ENCODE data around the gene SLC2A14.
"Not testable (repeated sequence)": the region's sequence is repeated elsewhere in the genome, so short reads cannot be mapped to it uniquely, and the experiment has no call there.

SLC2A14 gene

DNA sequence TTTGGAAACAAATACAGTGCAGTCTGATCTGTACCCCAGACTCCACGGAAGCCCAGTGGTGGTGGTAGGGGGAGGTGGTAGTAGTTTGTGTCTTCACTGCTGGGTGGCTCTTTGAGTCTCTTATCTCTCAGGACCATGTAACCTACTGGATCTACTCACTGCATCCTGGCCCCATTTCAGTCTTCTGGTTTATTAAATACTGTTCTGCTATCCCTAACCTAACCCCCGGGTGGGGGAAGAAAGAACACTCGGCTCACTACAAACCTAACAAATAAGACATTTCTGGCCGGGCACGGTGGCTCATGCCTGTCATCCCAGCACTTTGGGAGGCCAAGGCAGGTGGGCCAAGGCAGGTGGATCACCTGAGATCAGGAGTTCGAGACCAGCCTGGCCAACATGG is 39.5 kb downstream of the SLC2A14 start:
- not testable (repeated sequence) for DNase-seq

DNA sequence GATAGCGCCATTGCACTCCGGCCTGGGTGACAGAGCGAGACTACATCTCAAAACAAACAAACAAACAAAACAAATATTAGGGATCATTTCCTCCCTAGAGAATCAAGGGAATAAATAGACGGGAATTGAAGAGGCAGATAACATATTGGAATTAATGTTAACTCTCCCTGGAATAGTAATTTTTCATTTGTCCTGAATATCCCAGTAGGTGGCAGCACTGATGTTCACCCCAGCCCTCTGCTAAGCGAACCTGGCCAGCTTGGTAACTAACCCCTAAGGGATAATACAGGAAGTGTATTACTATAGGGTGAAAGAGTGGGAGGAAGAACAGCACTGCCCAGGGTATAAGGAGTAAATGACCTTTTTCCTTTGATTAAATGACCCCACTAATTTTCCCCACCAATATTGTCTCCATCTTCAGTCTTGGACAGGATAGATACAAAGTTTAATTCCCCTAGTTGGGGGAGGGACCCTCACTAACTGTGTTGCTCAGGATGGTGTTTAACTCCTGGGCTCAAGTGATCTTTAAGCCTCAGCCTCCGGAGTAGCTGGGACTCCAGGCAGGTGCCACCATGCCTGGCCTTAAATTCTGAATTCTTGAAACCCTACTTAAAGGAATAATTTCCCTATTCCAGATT is 40.5 kb downstream of the SLC2A14 start:
- DNase-seq, result no peak

DNA sequence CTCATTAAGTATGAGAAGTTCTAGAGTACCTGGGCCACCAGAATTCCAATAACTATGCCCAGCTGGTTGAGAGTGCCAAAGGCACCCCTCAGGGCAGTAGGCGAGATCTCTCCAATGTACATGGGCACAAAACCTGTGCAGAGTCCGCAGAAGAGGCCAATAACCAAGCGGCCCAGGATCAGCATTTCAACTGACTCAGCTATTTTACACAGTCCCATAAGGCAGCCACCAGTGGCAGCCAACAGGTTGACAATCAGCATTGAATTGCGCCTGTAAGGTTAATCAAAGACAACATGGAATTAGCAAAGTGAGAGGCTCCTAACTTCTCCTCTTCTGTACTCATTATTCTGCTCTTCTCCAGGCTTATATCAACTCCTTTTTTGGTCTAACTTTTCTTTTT is 43.0 kb downstream of the SLC2A14 start:
- not testable (repeated sequence) for DNase-seq

DNA sequence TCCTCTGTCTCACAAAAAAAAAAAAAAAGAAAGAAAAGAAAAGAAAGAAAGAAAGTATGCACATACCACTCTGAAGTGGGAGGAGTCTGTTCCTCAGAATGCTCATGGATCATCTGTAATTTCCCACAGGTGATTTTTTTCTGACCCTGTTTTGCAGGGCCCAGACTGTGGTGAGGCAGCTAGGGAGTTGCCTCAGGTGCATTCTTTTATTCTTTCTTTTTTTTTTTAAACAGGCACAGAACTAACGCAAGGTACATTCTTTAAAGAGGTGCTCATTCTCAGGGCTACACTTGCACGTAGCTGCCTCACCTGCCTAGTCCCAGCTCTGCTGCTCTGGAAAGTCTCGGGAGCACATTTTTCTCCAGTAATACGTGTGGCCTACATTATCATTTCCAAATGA is 47.0 kb downstream of the SLC2A14 start:
- DNase-seq, result not testable (repeated sequence)

DNA sequence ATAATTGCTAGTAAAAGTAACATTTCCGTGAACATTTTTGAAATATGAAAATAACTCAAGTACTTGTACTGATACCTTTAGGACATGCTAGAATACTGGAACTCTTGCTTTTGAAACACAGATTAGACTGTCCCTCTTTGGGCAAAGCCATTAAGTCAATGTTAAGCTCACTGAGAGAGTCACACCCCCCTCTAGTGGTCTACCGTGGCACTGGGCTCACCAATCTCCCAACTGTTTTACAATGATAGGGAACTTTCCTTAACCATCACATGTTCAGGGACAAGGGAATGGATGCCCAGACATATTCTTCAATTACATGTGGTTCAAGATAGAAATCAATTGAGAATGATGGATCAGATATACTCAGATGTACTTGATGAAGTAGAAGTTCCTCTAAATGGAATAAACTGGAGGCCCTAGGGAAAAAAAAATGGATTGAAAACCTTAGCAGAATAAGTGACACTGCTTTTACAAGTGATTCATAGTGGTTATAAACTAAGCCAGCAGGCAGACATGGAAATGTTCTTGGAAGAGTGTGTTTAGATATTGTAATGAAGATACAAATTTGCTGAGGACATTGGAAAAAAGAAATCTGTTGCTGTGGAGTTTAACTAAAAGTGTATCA is 65.7 kb downstream of the SLC2A14 start:
- no peak for DNase-seq

DNA sequence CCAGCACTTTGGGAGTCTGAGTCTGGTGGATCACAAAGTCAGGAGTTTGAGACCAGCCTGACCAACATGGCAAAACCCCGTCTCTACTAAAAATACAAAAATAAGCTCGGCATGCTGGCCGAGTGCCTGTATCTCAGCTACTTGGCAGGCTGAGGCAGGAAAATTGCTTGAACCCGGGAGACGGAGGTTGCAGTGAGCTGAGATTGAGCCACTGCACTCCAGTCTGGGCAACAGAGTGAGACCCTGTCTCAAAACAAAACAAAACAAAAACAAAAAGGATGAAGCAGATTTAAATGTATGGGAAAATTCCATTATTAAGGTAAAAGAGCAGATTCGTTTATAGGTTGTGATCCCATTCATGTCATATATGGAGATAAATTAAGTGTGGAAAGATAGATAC is 66.4 kb downstream of the SLC2A14 start:
- DNase-seq, result not testable (repeated sequence)

DNA sequence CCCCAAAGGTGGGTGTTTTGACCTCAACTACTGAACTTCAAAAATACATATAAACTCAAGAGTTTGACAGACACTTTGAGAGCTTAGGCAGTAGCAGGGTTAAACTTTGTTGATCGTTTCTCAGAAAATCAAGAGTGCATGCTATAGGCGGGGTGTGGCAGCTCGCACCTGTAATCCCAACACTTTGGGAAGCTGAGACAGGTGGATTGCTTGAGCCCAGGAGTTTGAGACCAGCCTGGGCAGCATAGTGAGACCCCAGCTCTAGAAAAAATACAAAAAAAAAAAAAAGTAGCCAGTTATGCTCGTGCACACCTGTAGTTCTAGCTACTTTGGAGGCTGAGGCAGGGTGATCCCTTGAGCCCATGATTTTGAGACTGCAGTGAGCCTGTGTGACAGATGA is 71.3 kb downstream of the SLC2A14 start:
- no peak for DNase-seq

DNA sequence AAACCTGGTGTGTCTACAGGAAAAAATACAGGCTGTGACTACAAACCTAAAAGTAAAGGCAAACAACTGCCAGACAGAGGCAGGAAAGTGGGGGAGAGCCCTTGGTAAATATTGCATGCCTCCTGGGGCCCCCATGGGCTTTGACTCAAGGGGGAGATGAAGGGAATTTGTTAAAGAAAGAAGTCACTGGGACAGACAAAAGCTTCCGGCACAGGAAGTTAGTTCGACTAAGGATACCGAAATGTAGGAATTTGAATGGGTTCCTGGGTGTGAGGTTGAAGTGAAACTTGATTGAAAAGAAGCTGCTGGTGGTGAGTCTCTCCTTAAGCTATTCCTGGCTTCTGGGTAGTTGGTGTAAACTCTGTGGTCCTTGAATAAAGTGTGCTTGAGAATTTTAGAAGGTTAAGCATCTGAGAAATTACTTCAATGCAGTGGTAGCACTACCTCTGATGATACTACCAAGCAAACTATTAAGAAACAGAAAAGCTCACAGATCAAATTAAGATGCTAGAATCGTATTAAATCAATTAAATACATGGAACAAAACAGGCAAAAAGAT is 73.9 kb downstream of the SLC2A14 start:
- not testable (repeated sequence) for DNase-seq

DNA sequence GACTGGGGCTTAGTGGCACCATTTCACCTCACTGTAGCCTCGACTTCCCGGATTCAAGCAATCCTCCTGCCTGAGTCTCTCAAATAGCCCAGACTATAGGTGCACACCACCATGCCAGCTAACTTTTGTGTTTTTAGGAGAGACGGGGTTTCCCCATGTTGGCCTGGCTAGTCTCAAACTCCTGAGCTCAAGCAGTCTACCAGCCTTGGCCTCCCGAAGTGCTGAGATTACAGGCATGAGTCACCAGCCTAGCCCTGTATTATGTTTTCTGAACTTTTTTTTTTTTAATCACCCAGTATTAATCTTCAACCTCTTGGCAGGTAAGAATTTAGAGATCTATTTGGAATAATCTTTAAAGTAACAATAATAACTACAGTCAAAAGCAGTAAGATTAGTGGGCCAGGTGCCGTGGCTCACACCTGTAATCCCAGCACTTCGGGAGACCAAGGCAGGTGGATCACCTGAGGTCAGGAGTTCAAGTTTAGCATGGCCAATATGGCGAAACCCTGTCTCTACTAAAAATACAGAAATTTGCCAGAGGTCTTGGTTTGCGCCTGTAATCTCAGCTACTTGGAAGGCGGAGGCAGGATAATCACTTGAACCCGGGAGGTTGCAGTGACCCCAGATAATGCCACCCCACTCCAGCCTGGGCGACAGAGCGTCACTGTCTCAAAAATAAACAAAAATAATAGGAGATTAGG is 74.9 kb downstream of the SLC2A14 start:
- DNase-seq, result no peak

DNA sequence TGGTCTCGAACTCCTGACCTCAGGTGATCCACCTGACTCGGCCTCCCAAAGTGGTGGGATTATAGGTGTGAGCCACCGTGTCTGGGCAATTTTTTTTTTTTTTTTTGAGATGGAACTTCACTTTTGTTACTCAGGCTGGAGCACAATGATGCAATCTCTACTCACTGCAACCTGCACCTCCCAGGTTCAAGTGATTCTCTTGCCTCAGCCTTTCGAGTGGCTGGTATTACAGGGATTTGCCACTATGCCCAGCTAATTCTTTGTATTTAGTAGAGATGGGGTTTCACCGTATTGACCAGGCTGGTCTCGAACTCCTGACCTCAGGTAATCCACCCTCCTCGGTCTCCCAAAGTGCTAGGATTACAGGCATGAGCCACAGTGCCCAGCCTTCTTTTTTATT is 75.4 kb downstream of the SLC2A14 start:
- DNase-seq, result not testable (repeated sequence)

DNA sequence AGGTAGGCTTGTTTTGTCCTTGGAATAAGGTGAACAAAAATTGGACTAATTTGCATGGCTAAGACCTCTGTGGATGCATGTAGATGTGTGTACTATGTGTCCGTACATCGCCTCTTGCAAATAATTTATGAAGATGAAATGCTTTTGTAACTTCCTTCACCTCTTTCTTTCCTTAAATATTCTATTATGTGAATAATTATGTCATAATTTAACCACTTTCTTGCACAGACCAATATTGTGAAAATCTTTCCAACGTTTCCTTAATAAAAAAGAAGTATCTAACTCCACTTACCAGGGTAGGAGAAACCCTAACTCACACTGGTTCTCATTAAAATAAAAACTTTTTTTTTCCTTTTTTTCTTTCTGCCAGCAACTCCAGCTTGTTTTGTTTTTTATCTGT is 79.5 kb downstream of the SLC2A14 start:
- no peak for DNase-seq

DNA sequence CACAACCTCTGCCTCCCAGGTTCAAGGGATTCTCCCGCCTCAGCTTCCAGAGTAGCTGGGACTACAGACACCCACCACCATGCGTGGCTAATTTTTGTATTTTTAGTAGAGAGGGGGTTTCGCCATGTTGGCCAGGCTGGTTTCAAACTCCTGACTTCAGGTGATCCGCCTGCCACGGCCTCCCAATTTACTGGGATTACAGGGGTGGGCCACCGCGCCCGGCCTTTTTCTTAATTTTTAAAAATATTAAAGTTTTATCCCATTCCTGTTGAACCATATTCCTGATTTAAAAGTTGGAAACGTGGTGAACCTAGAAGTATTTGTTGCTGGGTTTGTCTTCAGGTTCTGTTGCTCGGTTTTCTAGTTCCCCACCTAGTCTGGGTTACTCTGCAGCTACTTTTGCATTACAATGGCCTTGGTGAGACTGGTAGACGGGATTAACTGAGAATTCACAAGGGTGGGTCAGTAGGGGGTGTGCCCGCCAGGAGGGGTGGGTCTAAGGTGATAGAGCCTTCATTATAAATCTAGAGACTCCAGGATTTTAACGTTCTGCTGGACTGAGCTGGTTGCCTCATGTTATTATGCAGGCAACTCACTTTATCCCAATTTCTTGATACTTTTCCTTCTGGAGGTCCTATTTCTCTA is 83.7 kb downstream of the SLC2A14 start, which contains the start of gene NANOG:
NANOG (plus strand) TSS at position 519 of the 645 bp plus-strand sequence. CDS start 213 bp downstream, outside the sequence.
- not testable (repeated sequence) for DNase-seq

DNA sequence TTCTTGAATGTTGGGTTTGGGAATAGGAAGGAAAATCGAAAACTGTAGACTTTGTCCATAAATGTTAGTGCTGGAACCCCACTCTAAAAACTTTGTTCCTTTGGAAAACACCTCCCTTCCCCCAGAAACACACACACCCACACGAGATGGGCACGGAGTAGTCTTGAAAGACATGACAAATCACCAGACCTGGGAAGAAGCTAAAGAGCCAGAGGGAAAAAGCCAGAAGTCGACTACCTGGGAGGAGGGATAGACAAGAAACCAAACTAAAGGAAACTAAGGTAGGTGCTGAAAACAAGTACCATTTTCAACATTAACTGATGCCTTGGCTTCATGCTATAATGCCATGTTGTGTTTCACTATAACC is 84.4 kb downstream of the SLC2A14 start:
- DNase-seq, result no peak

DNA sequence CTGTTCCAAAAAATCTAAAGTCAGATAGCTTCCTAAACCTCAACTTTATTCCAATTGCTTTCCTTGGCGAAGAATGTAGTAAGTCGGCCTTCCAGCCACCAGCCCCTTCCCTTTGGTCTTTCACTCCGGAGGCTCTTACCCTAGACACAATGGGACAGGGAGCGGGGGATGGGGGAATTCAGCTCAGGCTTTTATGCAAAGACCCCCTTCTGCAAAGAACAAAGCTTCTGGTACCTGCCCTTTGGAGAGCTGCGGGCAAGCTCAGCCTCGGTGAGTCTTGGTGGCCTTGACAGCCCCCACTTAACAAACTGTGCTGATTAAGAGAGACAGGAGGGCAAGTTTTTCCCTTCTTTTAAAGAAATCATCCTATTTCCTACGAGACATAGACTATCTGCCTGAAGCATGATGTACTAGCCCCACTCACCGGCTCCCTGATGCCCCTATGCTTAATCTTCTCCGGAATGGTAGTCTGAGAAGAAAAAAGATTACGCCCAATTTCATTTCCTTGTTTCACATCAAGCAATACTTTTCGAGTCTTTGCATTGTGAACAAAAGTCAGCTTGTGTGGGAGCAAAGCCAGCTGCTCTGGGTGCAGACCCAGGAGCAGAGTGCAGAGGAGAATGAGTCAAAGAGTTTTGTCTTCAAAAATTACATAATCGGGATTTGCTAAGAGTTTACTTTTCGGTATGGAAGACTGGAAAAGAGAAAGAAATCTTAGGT is 85.0 kb downstream of the SLC2A14 start:
- no peak for DNase-seq

DNA sequence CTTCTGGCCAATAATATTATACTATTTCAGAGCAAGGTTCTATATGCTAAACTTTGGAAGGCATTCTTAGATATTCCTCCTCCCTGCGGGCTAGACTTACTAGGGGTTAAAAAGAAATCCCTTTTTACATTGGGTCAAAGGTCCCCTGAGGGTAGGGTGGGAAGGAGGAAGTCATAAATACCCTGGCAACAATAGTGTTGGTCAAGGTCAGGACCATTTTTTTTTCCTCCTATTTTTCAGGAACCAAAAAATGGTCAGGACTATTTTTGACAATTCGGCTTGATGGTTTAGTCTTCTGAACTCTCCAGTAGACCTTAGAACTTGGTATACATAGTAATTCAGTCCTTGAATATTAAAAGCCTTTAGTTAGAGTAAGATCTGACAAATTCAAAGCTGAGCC is 88.0 kb downstream of the SLC2A14 start:
- DNase-seq, result no peak

DNA sequence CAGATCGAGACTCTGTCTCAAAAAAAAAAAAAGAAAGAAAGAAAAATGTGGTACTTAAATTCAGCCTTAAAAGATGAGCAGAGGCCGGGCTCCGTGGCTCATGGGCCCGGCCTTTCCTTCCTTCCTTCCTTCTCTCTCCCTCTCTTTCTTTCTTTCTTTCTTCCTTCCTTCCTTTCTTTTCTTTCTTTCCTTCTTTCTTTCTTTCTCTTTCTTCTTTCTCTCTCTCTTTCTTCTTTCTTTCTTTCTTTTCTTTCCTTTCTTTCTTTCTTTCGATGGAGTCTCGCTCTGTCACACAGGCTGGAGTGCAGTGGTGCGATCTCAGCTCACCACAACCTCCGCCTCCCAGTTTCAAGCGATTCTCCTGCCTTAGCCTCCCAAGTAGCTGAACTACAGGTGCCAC is 89.3 kb downstream of the SLC2A14 start:
- DNase-seq, result not testable (repeated sequence)

DNA sequence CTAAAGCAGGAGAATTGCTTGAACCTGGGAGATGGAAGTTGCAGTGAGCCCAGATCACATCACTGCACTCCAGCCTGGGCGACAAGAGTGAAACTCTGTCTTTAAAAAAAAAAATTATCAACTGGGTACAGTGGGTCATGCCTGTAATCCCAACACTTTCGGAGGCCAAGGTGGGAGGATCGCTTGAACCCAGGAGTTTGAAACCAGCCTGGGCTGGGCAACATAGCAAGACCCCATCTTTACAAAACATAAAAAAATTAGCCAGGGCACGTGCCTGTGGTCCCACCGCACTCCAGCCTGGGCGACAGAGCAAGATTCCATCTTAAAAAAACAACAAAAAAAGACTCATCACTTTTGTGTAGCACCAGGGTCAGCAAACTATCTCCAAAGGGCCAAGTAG is 90.7 kb downstream of the SLC2A14 start:
- DNase-seq, result no peak

DNA sequence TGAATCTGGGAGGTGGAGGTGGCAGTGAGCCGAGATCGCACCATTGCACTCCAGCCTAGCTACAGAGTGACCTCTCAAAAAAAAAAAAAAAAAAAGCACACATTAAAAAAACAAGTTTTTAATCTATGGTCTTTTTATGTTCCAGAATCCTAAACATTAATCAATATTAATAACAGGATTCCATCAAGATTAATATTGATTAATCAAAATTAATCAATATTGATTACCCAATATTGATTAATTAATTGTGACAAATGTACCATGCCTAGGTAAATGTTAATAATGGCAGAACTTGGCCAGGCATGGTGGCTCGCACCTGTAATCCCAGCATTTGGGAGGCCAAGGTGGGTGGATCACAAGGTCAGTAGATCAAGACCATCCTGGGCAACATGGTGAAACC is 91.4 kb downstream of the SLC2A14 start:
- no peak for DNase-seq

DNA sequence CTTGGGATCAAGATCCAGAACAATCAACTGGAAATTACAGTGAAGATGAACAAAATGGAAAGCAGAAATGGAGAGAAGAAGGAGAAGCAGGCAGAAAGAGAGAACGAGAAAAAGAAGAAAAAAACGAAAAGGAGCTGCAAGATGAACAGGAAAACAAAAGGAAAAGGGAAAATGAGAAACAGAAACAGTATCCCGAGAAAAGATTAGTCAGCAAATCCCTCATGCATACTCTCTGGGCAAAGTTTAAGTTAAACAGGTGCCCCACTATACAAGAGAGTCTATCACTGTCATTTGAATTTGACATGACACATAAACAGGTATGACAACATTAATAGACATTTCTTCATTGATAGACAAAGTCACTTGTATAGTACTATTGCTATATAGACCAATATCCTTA is 102.7 kb downstream of the SLC2A14 start:
- no peak for DNase-seq

Measured in SIG-M5 (cell line).